OCI-LY1 (cell line): ENCODE results near the gene NID1.

Experiments used
- EZH2 ChIP-seq: fragments of 200-600 bp; sonication (generic), shearing (Covaris generic); IDR thresholded peaks from 2 replicates; pipeline ENCODE4 v1.8.0; 2017; ENCODE audit warnings: borderline replicate concordance, mixed run types, mild to moderate bottlenecking, antibody characterized with exemption, low read length, moderate library complexity, mixed read lengths
- TF ChIP-seq, protein P1 (sequence below): fragments of 200-600 bp; sonication (generic), shearing (Covaris generic); IDR thresholded peaks from 2 replicates; pipeline ENCODE4 v1.5.1; 2017; ENCODE audit warnings: mild to moderate bottlenecking, antibody characterized with exemption, low read length, moderate library complexity, mixed read lengths

DNA sequence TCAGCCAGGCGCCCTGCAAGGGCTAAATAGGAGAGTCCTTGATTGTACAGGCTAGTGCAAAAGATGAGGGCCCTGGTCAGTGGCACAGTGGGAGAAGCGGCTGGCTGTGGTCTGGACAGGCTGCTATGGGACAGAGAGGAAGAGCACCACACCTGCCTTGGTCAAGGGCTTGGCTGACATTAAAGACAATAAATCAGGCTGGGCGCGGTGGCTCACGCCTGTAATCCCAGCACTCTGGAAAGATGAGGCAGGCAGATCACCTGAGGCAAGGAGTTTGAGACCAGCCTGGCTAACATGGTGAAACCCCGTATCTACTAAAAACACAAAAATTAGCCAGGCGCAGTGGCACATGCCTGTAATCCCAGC lies 62.9 kb downstream of the NID1 start:
- TF ChIP-seq, protein P1, sequence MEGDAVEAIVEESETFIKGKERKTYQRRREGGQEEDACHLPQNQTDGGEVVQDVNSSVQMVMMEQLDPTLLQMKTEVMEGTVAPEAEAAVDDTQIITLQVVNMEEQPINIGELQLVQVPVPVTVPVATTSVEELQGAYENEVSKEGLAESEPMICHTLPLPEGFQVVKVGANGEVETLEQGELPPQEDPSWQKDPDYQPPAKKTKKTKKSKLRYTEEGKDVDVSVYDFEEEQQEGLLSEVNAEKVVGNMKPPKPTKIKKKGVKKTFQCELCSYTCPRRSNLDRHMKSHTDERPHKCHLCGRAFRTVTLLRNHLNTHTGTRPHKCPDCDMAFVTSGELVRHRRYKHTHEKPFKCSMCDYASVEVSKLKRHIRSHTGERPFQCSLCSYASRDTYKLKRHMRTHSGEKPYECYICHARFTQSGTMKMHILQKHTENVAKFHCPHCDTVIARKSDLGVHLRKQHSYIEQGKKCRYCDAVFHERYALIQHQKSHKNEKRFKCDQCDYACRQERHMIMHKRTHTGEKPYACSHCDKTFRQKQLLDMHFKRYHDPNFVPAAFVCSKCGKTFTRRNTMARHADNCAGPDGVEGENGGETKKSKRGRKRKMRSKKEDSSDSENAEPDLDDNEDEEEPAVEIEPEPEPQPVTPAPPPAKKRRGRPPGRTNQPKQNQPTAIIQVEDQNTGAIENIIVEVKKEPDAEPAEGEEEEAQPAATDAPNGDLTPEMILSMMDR, result no peak
- no peak for TF ChIP-seq EZH2
